Caco-2 (cell line): ENCODE data around the gene SPOCK2. TPM values are rescaled to one million over a fixed set of nuclear protein-coding genes. Genes with fewer than 3 reads are reported as not detected.

Experiments
- BruUV-seq: library from RNA; stranded (reverse); fragments of 400-500 nt; replicated peaks from 2 replicates; lab custom pipeline; 2021; lab: Mats Ljungman, UMichigan
- CTCF ChIA-PET: fragments of 300-600 bp; sonication (Branson Sonifier 250); formaldehyde crosslinking; loops from one replicate; lab custom pipeline; 2022; ENCODE audit warnings: antibody characterized with exemption; lab: Charles Lee
- POLR2A ChIA-PET: fragments of 300-600 bp; sonication (Branson Sonifier 250); formaldehyde crosslinking; loops from one replicate; lab custom pipeline; 2022; ENCODE audit warnings: antibody characterized with exemption; lab: Charles Lee
- DNase-seq, 2 experiments: peaks; one replicate each; pipeline versions ENCODE4 v3.0.0 to v3.0.0-alpha.2; 2020 to 2022
- H3K27me3 ChIP-seq: replicated peaks from 2 replicates; pipeline ENCODE4 v1.6.0; 2011; ENCODE audit warnings: low read length; ENCODE audit not compliant: control insufficient read depth, insufficient read depth
- H3K36me3 ChIP-seq: 2 replicates; pipeline ENCODE4 v1.5.1; 2011; ENCODE audit warnings: low read length; ENCODE audit not compliant: control insufficient read depth, insufficient read depth
- H3K4me1 ChIP-seq: fragments of 250-450 bp; sonication (Bioruptor Pico); 2 replicates; pipeline ENCODE4 v1.5.1; 2020; ENCODE audit warnings: mild to moderate bottlenecking
- H3K4me3 ChIP-seq: 2 replicates; pipeline ENCODE4 v1.5.1; 2011; ENCODE audit warnings: low read depth, mild to moderate bottlenecking, control low read depth, low read length
- H3K9me3 ChIP-seq: fragments of 250-450 bp; sonication (Bioruptor Pico); 2 replicates; pipeline ENCODE4 v1.5.1; 2020; ENCODE audit warnings: mild to moderate bottlenecking, moderate library complexity
- H3K27ac Mint-ChIP-seq: one replicate; pipeline ENCODE4 v1.8.0; 2022; ENCODE audit warnings: mixed read lengths; ENCODE audit not compliant: unreplicated experiment
- H3K27me3 Mint-ChIP-seq: one replicate; pipeline ENCODE4 v1.8.0; 2022; ENCODE audit warnings: mixed read lengths; ENCODE audit not compliant: insufficient read depth, unreplicated experiment
- H3K36me3 Mint-ChIP-seq: one replicate; pipeline ENCODE4 v1.8.0; 2022; ENCODE audit warnings: mild to moderate bottlenecking, mixed read lengths; ENCODE audit not compliant: insufficient read depth, unreplicated experiment
- H3K4me1 Mint-ChIP-seq: one replicate; pipeline ENCODE4 v1.8.0; 2022; ENCODE audit warnings: low read depth, mixed read lengths; ENCODE audit not compliant: unreplicated experiment
- H3K4me3 Mint-ChIP-seq: one replicate; pipeline ENCODE4 v1.8.0; 2022; ENCODE audit warnings: mild to moderate bottlenecking, moderate library complexity, mixed read lengths; ENCODE audit not compliant: unreplicated experiment
- H3K9me3 Mint-ChIP-seq: one replicate; pipeline ENCODE4 v1.8.0; 2022; ENCODE audit warnings: mixed read lengths; ENCODE audit not compliant: unreplicated experiment
- CTCF ChIP-seq, 2 experiments: fragments of 200-600 bp in 1 of 2; IDR thresholded peaks; 1 replicate in 1 of 2; 2 replicates in 1 of 2; pipeline versions ENCODE4 v1.5.1 to v1.8.0; 2011 to 2022; ENCODE audit warnings: antibody characterized with exemption in 1 of 2, control low read depth in 1 of 2, inconsistent platforms in 1 of 2, low read depth in 1 of 2, low read length in 1 of 2, mild to moderate bottlenecking in 1 of 2, moderate library complexity in 1 of 2; ENCODE audit not compliant: insufficient read depth in 1 of 2, severe bottlenecking in 1 of 2, unreplicated experiment in 1 of 2
- intact Hi-C: fragments of 100-400 bp; cut with micrococcal nuclease; formaldehyde crosslinking; loops from one replicate; pipeline ENCODE4 v1.10.0; 2022; ENCODE audit not compliant: unreplicated experiment
- total RNA-seq: library from RNA; stranded (reverse); gene quantifications from 2 replicates; pipeline ENCODE4 v1.2.3, GENCODE V29; 2022

The SPOCK2 gene
- total RNA-seq, 1 experiment from 2014 or later, result 1.6 TPM

GRCh38 chr10:72049969-72050781 is 38.2 kb downstream of the SPOCK2 start:
- Mint-ChIP-seq H3K36me3 (peaks cover 6% of the 10 kb centered on the region), H3K27me3 (no peaks in the 10 kb centered on the region), H3K4me1 (peaks cover 8% of the 10 kb centered on the region), H3K27ac (no peak overlapping the region), H3K4me3 (no peak overlapping the region), H3K9me3 (peaks cover 9% of the 10 kb centered on the region)
- ChIA-PET POLR2A (no interaction called here), CTCF (interaction anchor here (1.4 to 2.2 kb wide), 3 partner anchors 21 to 154 kb away, joined by 3 to 22 read pairs (median 5); no protein-coding TSS in a partner anchor)
- no peak overlapping the region for H3K4me3 ChIP-seq
- no peaks in the 10 kb centered on the region for H3K27me3 ChIP-seq
- intact Hi-C loops, result loop anchor here (2.0 to 5.0 kb wide), 4 partner anchors 33 to 277 kb away; no protein-coding TSS in a partner anchor
- TF ChIP-seq CTCF (IDR thresholded peaks at IDR 0.05; ENCODE audit: insufficient read depth in 1 of 2, low read depth in 1 of 2, low read length in 1 of 2, severe bottlenecking in 1 of 2, unreplicated experiment in 1 of 2), result no peak
- H3K36me3 ChIP-seq, result no peaks in the 10 kb centered on the region
- DNase-seq, result no peak
- H3K9me3 ChIP-seq, result no peaks in the 10 kb centered on the region
- H3K4me1 ChIP-seq, result peaks cover 12% of the 10 kb centered on the region
- BruUV-seq, result no TSS peak

GRCh38 chr10:72049472-72049871 is 38.9 kb downstream of the SPOCK2 start:
- Mint-ChIP-seq H3K9me3 (peaks cover 9% of the 10 kb centered on the region), H3K36me3 (peaks cover 6% of the 10 kb centered on the region), H3K4me3 (no peak overlapping the region), H3K27me3 (no peaks in the 10 kb centered on the region), H3K4me1 (peaks cover 15% of the 10 kb centered on the region), H3K27ac (no peak overlapping the region)
- Histone ChIP-seq H3K4me3 (no peak overlapping the region), H3K27me3 (no peaks in the 10 kb centered on the region), H3K4me1 (peaks cover 19% of the 10 kb centered on the region), H3K36me3 (no peaks in the 10 kb centered on the region), H3K9me3 (no peaks in the 10 kb centered on the region)
- BruUV-seq, result no TSS peak
- intact Hi-C loops, result loop anchor here (2.0 to 5.0 kb wide), 4 partner anchors 33 to 278 kb away; no protein-coding TSS in a partner anchor
- no peak for TF ChIP-seq CTCF (IDR thresholded peaks at IDR 0.05; ENCODE audit: insufficient read depth in 1 of 2, low read depth in 1 of 2, low read length in 1 of 2, severe bottlenecking in 1 of 2, unreplicated experiment in 1 of 2)
- ChIA-PET CTCF (interaction anchor here (0.9 to 3.0 kb wide), 14 partner anchors 10 to 153 kb away, joined by 3 to 46 read pairs (median 12); no protein-coding TSS in a partner anchor), POLR2A (no interaction called here)
- no peak for DNase-seq

- H3K36me3 ChIP-seq, result no peaks in the 10 kb centered on the region
These were observed 39.8 kb downstream of the SPOCK2 start for GRCh38 chr10:72048450-72049124.

More at GRCh38 chr10:72048450-72049124, 39.8 kb downstream of the SPOCK2 start:
- Histone ChIP-seq H3K4me3 (no peak overlapping the region), H3K27me3 (no peaks in the 10 kb centered on the region), H3K4me1 (peaks cover 24% of the 10 kb centered on the region), H3K9me3 (0 out of 2 replicates have a peak, but pooled peaks cover under 1% of the 10 kb centered on the region)
- DNase-seq, result peak; percentile 94 to 97
- no peaks in the 10 kb centered on the region for H3K27me3 Mint-ChIP-seq
- H3K4me1 Mint-ChIP-seq, result peaks cover 20% of the 10 kb centered on the region
- intact Hi-C loops, result loop anchor here (1.0 to 5.0 kb wide), 10 partner anchors 32 to 289 kb away; no protein-coding TSS in a partner anchor
- H3K4me3 Mint-ChIP-seq, result no peak overlapping the region
- H3K36me3 Mint-ChIP-seq, result peaks cover 6% of the 10 kb centered on the region
- TF ChIP-seq CTCF (IDR thresholded peaks at IDR 0.05; ENCODE audit: insufficient read depth in 1 of 2, low read depth in 1 of 2, low read length in 1 of 2, severe bottlenecking in 1 of 2, unreplicated experiment in 1 of 2), result peak; percentile 99 to 100
- POLR2A ChIA-PET, result interaction anchor here (0.6 to 1.0 kb wide), 3 partner anchors 84 to 356 kb away, joined by 3 read pairs; partner anchors contain the start of gene CHST3
- CTCF ChIA-PET, result interaction anchor here (0.5 to 3.0 kb wide), 94 partner anchors 8 to 644 kb away, joined by 3 to 86 read pairs (median 5); partner anchors contain the start of genes ANAPC16, ASCC1, CHST3 and DNAJB12
- peak overlapping the region; percentile 82 for H3K27ac Mint-ChIP-seq
- BruUV-seq, result no TSS peak
- H3K9me3 Mint-ChIP-seq, result peaks cover 9% of the 10 kb centered on the region
